ENCODE measurements around the gene GIGYF2.

DNA sequence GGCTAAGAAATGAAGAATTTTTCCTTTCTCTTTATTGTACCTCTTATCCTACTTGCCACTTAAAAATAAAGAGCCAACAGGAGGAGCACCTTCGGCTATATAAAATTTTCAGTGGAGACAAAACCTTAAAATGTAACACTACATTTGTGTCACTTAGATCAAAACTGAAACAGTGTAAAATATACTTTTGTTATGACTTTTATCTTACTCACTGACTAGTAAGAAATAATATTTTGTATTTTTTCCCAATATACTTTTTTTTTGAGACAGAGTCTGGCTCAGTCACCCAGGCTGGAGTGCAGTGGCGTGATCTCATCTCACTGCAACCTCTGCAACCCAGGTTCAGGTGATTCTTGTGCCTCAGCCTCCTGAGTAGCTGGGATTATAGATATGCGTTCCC, 50.9 kb downstream of the GIGYF2 start:
- TF ChIP-seq, protein P1, sequence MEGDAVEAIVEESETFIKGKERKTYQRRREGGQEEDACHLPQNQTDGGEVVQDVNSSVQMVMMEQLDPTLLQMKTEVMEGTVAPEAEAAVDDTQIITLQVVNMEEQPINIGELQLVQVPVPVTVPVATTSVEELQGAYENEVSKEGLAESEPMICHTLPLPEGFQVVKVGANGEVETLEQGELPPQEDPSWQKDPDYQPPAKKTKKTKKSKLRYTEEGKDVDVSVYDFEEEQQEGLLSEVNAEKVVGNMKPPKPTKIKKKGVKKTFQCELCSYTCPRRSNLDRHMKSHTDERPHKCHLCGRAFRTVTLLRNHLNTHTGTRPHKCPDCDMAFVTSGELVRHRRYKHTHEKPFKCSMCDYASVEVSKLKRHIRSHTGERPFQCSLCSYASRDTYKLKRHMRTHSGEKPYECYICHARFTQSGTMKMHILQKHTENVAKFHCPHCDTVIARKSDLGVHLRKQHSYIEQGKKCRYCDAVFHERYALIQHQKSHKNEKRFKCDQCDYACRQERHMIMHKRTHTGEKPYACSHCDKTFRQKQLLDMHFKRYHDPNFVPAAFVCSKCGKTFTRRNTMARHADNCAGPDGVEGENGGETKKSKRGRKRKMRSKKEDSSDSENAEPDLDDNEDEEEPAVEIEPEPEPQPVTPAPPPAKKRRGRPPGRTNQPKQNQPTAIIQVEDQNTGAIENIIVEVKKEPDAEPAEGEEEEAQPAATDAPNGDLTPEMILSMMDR (IDR thresholded peaks at IDR 0.05): no peak
- TF ChIP-seq POLR2A (IDR thresholded peaks at IDR 0.05) (no peak), POLR2AphosphoS5 (IDR thresholded peaks at IDR 0.05) (no peak), EP300 (IDR thresholded peaks at IDR 0.05; ENCODE audit: low read depth) (no peak)

Measured in transverse colon (tissue), 4 donors.